HG03095 (cell line): ENCODE results near the gene PABPN1.

Experiments used
- ATAC-seq: cut with Tn5 transposase; IDR thresholded peaks from one replicate; pipeline ENCODE4 v1.9.1; 2021; ENCODE audit warnings: moderate library complexity; ENCODE audit not compliant: unreplicated experiment

The PABPN1 gene

GRCh38 chr14:23357261-23357660 is 36.0 kb downstream of the PABPN1 start:
- ATAC-seq: no peak

DNA sequence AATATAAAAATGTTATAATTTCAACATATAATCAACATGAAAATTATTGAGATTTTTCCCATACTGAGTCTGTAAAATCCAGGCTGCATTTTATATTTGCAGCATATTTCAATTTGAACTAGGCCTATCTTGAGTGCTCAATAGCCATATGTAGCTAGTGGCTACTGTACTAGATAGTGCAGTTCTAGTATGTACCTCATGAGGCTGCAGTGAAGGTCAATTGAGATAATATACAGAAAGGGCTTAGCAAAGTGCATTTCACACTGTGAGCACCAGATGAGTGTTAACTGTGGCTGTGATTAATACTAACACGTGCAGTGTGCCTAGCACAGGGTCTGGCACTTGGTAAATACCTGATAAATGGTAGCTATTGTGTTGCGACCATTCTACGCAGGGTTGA is 36.8 kb downstream of the PABPN1 start:
- ATAC-seq: no peak

GRCh38 chr14:23358553-23359166 is 37.4 kb downstream of the PABPN1 start:
- no peak for ATAC-seq

DNA sequence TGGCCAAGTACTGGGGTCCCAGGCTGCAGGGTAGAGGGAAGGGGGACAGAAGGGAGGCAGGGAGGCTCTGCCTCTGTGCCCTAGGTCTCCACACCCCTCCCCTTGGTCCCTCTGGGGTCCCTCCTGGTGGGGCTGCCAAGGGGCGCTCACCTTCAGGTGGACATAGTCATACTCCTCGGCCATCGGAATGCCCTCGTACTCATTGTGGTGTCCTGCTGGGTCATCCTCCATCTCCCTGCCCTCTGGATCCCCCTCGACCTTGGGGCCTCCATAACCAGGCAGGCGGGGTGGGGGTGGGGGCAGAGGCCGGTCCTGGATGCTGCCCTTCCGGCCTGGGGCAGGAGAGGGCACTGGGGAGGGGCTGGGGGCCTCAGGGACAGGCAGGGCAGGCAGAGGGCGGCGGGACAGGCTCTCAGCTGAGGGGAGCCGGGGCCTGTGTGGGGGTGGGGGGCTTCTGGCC is 37.9 kb downstream of the PABPN1 start:
- ATAC-seq: no peak

DNA sequence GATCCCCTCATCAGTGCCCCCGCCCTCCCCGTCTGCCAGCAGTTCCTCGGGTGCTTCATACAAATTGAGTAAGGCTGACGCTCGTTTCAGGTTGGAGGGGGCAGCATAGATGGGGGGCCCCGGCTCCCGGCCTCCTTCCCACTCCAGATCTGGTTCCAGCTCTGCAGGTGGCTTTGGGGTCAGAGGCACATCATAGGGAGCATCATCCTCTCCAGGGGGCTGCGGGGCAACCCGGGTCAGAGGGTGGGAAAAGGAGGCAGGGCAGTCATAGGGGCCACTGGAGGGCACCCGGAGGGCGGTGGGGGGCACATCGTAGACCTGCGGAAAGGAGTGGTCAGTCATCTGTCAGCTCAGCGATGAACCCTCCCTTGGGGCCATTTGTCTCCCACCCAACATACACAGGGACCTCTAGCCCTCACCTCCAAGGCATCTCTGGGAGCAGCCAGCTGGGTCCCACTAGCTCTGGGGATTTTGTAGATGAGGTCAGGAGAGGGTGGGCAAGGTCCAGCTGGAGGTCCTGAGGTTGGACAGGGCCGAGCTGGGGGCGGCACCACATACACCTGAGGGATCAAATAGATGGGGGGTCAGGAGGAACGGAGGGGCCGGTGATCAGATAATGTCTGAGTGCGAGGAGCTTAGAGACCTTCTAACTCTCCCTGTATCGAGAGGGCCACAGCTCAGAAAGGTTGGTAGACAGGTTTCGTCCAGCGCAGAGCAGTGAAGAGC is 38.6 kb downstream of the PABPN1 start:
- no peak for ATAC-seq

- ATAC-seq: no peak
These were observed 39.2 kb downstream of the PABPN1 start for GRCh38 chr14:23360496-23360895.

- no peak for ATAC-seq
These were observed 40.1 kb downstream of the PABPN1 start for GRCh38 chr14:23361320-23361719.

DNA sequence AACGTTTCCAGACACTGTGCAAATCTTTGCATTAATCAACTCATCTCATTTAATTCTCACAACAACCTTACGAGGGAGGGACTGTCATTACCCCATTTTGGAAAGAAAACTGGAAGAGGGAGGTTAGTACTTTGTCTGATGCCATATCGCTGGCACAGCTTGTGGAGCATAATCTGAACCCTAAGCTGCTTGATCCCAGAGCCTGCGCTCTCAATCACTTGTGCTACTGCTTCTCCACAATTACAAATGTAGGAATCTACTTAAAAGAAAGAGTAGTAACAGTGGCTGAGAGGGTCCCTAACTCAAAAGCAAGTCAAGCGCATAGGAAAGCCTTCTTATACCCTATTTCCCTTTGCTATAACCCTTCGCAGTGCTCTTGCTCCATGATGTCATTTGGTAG is 40.5 kb downstream of the PABPN1 start:
- no peak for ATAC-seq

DNA sequence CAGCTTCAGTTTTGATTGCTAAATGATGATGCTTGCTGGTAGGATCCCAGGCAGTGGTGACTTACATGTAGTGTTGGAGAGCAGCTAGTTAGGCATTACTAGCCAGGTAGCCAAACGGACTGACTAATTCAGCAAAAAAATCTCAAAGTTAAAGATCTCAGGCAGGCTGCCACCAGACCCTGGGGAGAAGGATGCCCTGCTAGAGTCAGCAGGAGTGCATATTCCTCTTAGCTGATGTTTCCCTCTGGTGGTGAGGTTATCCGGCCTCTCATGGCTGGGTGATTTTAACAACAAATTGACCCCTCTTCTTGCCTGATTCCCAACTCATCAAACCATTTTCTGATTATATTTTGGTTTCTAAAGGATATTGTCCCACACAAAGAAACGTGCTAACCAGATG is 40.9 kb downstream of the PABPN1 start:
- ATAC-seq: no peak

DNA sequence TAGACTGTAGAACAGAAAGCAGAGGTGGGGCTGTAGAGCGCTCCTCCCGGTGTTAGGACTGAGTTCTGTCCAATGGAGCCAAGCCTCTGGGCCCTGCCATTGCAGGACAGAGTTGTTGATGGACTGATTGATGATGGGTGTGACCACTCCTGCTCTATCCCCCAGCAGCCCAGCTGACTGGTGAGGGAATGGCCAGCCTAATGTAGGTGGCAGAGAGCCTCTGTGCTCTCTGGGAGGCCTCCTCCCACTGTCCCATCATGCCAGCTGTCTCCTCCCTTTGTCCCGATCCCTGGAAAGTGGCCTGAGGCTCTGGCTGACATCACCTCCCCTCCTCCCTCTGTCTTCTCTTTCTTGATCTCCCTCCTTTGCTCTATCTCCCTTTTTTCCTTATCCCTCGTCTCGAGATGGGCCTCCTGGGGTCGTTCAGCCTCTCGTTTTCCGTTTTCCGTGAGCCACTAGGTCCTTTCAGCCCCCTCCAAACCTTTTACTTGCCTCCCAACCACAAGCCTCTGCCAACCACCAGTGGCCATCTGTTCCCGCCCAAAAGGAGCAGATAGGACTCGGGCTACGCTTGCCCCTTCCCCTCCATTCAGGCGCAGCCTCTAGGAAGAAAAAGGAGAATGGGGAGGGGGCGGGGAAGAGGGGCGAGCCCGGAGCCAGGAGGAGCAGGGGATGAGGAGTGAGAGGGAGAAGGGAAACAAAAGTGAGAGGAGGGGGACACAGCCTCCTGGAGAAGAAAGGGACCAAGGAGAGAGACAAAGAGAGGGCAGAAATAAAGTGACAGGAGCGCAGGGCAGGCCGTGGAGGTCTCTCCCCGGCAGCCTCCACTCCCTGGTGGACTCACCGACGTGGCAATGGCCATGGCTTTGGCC is 43.1 kb downstream of the PABPN1 start:
- no peak for ATAC-seq

GRCh38 chr14:23365036-23365731 is 43.9 kb downstream of the PABPN1 start, which contains the start of gene EFS:
Gene EFS (minus strand): TSS chr14:23365172. CDS start chr14:23365025, 147 bp downstream.
- no peak for ATAC-seq

DNA sequence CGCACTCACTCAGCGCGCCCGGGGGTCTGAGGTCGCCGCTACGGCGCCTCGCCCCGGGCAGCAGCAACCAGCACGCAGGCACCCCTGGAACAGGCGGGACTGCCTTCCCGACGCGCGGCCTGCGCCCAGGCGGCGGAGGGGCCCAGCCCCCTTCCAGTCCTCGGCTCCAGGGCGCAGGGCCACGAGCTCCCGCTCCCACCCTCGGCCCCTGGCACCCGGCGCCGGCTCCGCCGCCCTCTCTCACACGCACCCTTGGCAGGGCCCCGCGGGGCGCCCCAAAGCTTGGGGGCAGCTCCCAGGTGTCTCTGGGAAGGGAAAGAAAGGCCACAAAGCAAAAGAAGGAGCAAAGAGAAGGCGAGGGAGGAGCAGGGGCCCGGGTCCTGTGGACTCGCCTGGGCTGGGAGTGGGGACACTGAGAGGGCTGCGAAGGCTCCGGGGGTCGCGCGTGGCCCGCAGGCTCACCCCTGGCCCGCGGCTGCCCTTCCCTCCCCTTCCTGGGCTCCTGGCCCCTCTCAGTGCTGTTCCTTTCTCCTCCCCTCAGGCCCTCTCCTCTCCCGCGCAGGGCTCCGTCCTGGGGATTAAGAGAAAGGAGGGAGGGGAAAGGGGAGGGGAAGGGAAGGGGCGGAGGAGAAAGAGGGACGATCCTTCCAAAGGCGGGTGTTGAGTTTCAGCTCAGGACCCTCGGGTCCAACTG is 44.6 kb downstream of the PABPN1 start:
- ATAC-seq: no peak

DNA sequence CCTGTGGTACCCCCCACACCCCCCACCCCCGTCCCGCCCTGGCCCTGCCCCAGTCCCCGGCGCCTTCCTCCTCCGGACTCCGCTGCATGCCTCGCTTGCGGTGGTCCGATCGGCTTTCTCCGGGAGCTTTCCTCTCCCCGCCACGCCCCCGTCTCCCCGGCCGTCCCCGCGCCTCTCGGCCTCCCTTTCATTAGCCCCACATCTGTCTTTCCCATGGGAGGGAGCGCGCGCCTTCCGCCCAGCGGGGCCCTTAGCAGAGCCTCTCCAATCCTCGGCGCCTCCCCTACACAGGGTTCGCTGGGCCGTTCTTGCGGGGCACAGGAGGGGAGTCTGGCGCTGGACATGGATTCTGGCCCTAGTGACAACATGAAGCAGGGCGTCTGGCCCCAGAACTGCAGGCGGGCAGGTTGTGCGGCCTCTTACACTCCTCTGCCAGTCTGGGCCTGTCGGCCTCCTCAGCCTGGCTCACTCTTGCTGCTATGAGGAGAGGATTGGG is 45.2 kb downstream of the PABPN1 start:
- ATAC-seq: no peak

DNA sequence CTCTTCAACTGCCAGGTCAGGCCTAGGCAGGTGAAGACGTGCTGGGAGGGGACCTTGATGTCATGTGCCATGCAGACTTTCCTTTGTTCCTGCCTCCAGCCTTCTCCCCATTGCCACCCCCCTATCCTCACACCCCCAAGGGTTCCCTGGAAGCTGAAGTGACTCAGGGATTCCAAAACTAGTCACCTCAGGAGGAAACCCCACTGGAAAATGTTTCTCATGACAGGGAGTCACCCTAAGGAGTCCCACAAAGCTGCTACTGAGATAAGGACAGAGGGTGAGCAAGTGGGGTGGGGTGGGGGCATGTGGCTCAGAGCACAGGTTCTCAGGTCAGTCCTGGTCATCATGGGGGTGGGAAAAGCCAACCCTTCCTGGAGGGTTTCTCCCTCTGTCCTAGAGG is 49.0 kb downstream of the PABPN1 start:
- no peak for ATAC-seq

DNA sequence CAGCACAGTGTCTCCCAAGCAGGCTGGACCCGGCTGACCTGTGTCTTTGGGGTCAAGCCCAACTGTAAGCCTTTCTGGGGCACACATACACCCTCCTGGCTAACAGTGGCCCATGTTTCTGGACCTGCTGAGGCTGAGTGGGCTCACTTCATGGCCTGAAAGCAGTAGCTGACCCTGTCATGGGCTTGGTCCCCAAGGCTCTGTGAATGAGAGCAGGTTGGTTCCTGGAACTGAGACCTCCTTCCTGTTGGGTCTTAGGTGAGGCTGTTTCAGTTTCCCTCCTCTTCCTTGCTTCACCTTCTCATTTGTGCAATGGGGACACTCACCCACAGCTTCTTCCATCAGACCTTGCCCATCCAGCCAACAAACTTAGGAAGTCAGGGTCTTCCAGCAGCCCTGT is 50.6 kb downstream of the PABPN1 start:
- no peak for ATAC-seq

GRCh38 chr14:23372509-23372908 is 51.3 kb downstream of the PABPN1 start, which contains the start of gene IL25:
Gene IL25 (plus strand): TSS chr14:23372809.
- ATAC-seq: no peak

DNA sequence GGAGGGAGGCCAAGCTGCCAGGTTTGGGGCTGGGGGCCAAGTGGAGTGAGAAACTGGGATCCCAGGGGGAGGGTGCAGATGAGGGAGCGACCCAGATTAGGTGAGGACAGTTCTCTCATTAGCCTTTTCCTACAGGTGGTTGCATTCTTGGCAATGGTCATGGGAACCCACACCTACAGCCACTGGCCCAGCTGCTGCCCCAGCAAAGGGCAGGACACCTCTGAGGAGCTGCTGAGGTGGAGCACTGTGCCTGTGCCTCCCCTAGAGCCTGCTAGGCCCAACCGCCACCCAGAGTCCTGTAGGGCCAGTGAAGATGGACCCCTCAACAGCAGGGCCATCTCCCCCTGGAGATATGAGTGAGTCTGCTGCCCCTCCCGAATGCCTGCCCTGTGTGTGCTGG is 51.8 kb downstream of the PABPN1 start:
- ATAC-seq: no peak
